ENCODE data around the gene NPFF.

DNA sequence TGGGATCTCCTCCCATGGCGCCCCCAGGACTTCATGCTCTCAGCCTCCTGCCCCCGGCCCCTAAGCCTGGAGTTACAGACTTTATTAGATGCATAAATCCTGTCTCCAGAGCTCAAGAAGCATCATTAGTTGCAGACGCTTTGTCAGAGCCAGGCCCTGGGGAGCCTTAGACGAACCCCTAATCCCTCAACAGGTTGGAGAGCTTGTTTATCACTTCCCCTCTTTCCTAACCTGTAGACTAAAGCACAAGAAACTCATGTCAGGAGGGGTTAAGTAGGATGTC is 260 bp upstream of the NPFF start:
- TF ChIP-seq NFYA (IDR thresholded peaks at IDR 0.05; ENCODE audit: borderline replicate concordance, low read depth, low read length): no peak
- no peak for TF ChIP-seq JUND (IDR thresholded peaks at IDR 0.05; ENCODE audit: low read depth, low read length)
- TF ChIP-seq MYB (IDR thresholded peaks at IDR 0.05; ENCODE audit: borderline replicate concordance, low read depth, low read length): no peak
- TF ChIP-seq EZH2 (IDR thresholded peaks at IDR 0.05; ENCODE audit: borderline replicate concordance, control insufficient read depth, low read depth, low read length): no peak
- TF ChIP-seq USF2 (IDR thresholded peaks at IDR 0.05; ENCODE audit: borderline replicate concordance, low read depth, low read length): no peak
- TF ChIP-seq MTA3 (IDR thresholded peaks at IDR 0.05; ENCODE audit: borderline replicate concordance, low read length): no peak

Data from GM12878 (cell line).